Lower lobe of right lung (tissue), 2 donors: ENCODE data around the gene TOX3. TPM values are rescaled to one million over a fixed set of nuclear protein-coding genes. Genes with fewer than 3 reads are reported as not detected.
A peak's percentile ranks its signal among the peaks of the same experiment; 100 is the strongest.

Experiments used
- ATAC-seq, 2 donors: fragments of 200-7000 bp; cut with Tn5 transposase; one replicate each; pipeline ENCODE4 v1.9.1; 2020 to 2022; ENCODE audit warnings: mild to moderate bottlenecking in 2 of 2, moderate library complexity in 2 of 2
- DNase-seq: peaks from one replicate; pipeline ENCODE4 v3.0.0-alpha.2; 2020
- H3K27ac ChIP-seq: fragments of 200-600 bp; one replicate; pipeline ENCODE4 v1.8.0; 2022
- H3K27me3 ChIP-seq: fragments of 200-600 bp; one replicate; pipeline ENCODE4 v1.8.0; 2022; ENCODE audit warnings: low read depth
- H3K36me3 ChIP-seq: fragments of 200-600 bp; one replicate; pipeline ENCODE4 v1.8.0; 2022; ENCODE audit warnings: mild to moderate bottlenecking
- H3K4me1 ChIP-seq: fragments of 200-600 bp; one replicate; pipeline ENCODE4 v1.8.0; 2022
- H3K4me3 ChIP-seq: fragments of 200-600 bp; one replicate; pipeline ENCODE4 v1.8.0; 2022; ENCODE audit warnings: mild to moderate bottlenecking
- H3K9me3 ChIP-seq: fragments of 200-600 bp; one replicate; pipeline ENCODE4 v1.8.0; 2022
- CTCF ChIP-seq: fragments of 200-600 bp; IDR thresholded peaks from one replicate; pipeline ENCODE4 v1.8.0; 2022; ENCODE audit warnings: antibody characterized with exemption, mild to moderate bottlenecking
- intact Hi-C: fragments of 100-400 bp; cut with DNase I; formaldehyde crosslinking; loops from one replicate; pipeline ENCODE4 v1.11.0; 2022
- total RNA-seq: library from RNA; stranded (reverse); fragmentation: NEBNext Ultra II Directional; extraction: Animal tissue kit (Norgen Biotek cat#: 25700); gene quantifications from one replicate; pipeline ENCODE4 v1.2.1, GENCODE V29; 2021
- donor health status: DM: no; HTN: yes; CAD: no; lungs with severe emphysema.

TOX3 gene
- total RNA-seq, 1 donor from 2014 or later = 4.1 TPM

- no peaks in the 10 kb centered on the region for H3K9me3 ChIP-seq
- H3K27me3 ChIP-seq = peaks cover 3% of the 10 kb centered on the region
- no peak overlapping the region for H3K4me3 ChIP-seq
- intact Hi-C loops = no loop called here
- no peak overlapping the region for H3K27ac ChIP-seq
- no peak for ATAC-seq
- DNase-seq = no peak
- no peaks in the 10 kb centered on the region for H3K36me3 ChIP-seq
- no peak for TF ChIP-seq CTCF
- H3K4me1 ChIP-seq = no peaks in the 10 kb centered on the region
Observed at GRCh38 chr16:52554334-52554733, 7.4 kb upstream of the TOX3 start.

- Histone ChIP-seq H3K4me3 (no peak overlapping the region), H3K4me1 (no peaks in the 10 kb centered on the region), H3K27ac (no peak overlapping the region), H3K27me3 (peaks cover 13% of the 10 kb centered on the region), H3K9me3 (no peaks in the 10 kb centered on the region), H3K36me3 (no peaks in the 10 kb centered on the region)
- intact Hi-C loops = no loop called here
- DNase-seq (no peak), ATAC-seq (no peak)
- no peak for TF ChIP-seq CTCF
Observed at GRCh38 chr16:52553322-52553721, 6.4 kb upstream of the TOX3 start.

GRCh38 chr16:52552643-52553042 is 5.7 kb upstream of the TOX3 start:
- DNase-seq = no peak
- Histone ChIP-seq H3K36me3 (no peaks in the 10 kb centered on the region), H3K4me3 (no peak overlapping the region), H3K4me1 (no peaks in the 10 kb centered on the region), H3K27me3 (peaks cover 20% of the 10 kb centered on the region), H3K27ac (no peak overlapping the region), H3K9me3 (no peaks in the 10 kb centered on the region)
- no peak for TF ChIP-seq CTCF
- ATAC-seq = peak in 1 of 2 donors; percentile 63
- intact Hi-C loops = no loop called here

GRCh38 chr16:52549011-52549692 is 2.2 kb upstream of the TOX3 start:
- peak; percentile 16 for TF ChIP-seq CTCF
- peaks cover 11% of the 10 kb centered on the region for H3K4me1 ChIP-seq
- H3K27me3 ChIP-seq = peaks cover 48% of the 10 kb centered on the region
- no peaks in the 10 kb centered on the region for H3K36me3 ChIP-seq
- H3K9me3 ChIP-seq = no peaks in the 10 kb centered on the region
- intact Hi-C loops = no loop called here
- DNase-seq (no peak), ATAC-seq (no peak)
- no peak overlapping the region for H3K4me3 ChIP-seq
- H3K27ac ChIP-seq = no peak overlapping the region

GRCh38 chr16:52548261-52549010 is 1.5 kb upstream of the TOX3 start:
- H3K4me1 ChIP-seq = peaks cover 11% of the 10 kb centered on the region
- H3K9me3 ChIP-seq = no peaks in the 10 kb centered on the region
- no peak overlapping the region for H3K27ac ChIP-seq
- peaks cover 50% of the 10 kb centered on the region for H3K27me3 ChIP-seq
- no peak overlapping the region for H3K4me3 ChIP-seq
- intact Hi-C loops = no loop called here
- no peaks in the 10 kb centered on the region for H3K36me3 ChIP-seq
- no peak for TF ChIP-seq CTCF
- DNase-seq (no peak), ATAC-seq (no peak)
